Psoas muscle (tissue), 8 donors: ENCODE results near the gene GRAP2. TPM values are rescaled to one million over a fixed set of nuclear protein-coding genes. Genes with fewer than 3 reads are reported as not detected.

Source experiments
- ATAC-seq, 4 donors: fragments of 200-7000 bp; cut with Tn5 transposase; one replicate each; pipeline ENCODE4 v1.9.1; 2020; ENCODE audit warnings: moderate library complexity in 3 of 4, mild to moderate bottlenecking in 2 of 4
- DNase-seq, 2 donors: peaks; one replicate each; pipeline ENCODE4 v3.0.0-alpha.2; 2020
- H3K27ac ChIP-seq: fragments of 200-600 bp; one replicate; pipeline ENCODE4 v1.8.0; 2022
- H3K27me3 ChIP-seq, 3 donors: fragments of 200-600 bp in 1 of 3; one replicate each; pipeline versions ENCODE4 v1.6.1 to v1.8.0; 2013 to 2022; ENCODE audit warnings: low read length in 2 of 3, mild to moderate bottlenecking in 2 of 3, moderate library complexity in 1 of 3; ENCODE audit not compliant: insufficient read depth in 3 of 3
- H3K36me3 ChIP-seq, 2 donors: fragments of 200-600 bp in 1 of 2; one replicate each; pipeline versions ENCODE4 v1.6.1 to v1.8.0; 2013 to 2022; ENCODE audit warnings: low read depth in 1 of 2, mild to moderate bottlenecking in 1 of 2, moderate library complexity in 1 of 2; ENCODE audit not compliant: insufficient read depth in 1 of 2
- H3K4me1 ChIP-seq: fragments of 200-600 bp; one replicate; pipeline ENCODE4 v1.8.0; 2022
- H3K4me3 ChIP-seq: fragments of 200-600 bp; one replicate; pipeline ENCODE4 v1.8.0; 2022; ENCODE audit warnings: mild to moderate bottlenecking
- H3K9me3 ChIP-seq: fragments of 200-600 bp; one replicate; pipeline ENCODE4 v1.8.0; 2022
- WGBS, 3 donors: extraction: QIAGEN DNeasy Blood & Tissue Kit; methylation state at CpG; one replicate each; pipeline versions ENCODE4 v1.1.6 to v1.1.7; 2013; 5-methylcytosine and 5-hydroxymethylcytosine counted together
- intact Hi-C, 2 donors: fragments of 100-400 bp; cut with DNase I; formaldehyde crosslinking; loops; one replicate each; pipeline versions ENCODE4 v1.11.0 to v1.14.2; 2022
- polyA plus RNA-seq, 3 donors: library from polyadenylated mRNA; stranded (reverse); fragments of 200-250 nt; gene quantifications; one replicate each; pipeline ENCODE4 v1.2.3, GENCODE V29; 2013
- total RNA-seq, 4 donors: library from RNA; stranded (reverse); fragmentation: NEBNext Ultra II Directional in 2 of 4; extraction: Animal tissue kit (Norgen Biotek cat#: 25700) in 2 of 4; gene quantifications; one replicate each; pipeline versions ENCODE4 v1.2.1 to v1.2.4, GENCODE V29; 2021 to 2023
- TF ChIP-seq, protein P1 (sequence below): fragments of 200-600 bp; IDR thresholded peaks from one replicate; pipeline ENCODE4 v1.8.0; 2022; ENCODE audit warnings: antibody characterized with exemption
- donor health status: healthy with polysubstance abuse.
- donor health status: DM: no; HTN: no; CAD: no; lungs with moderate emphysema.
- donor health status: Bipolar disorder and iron deficiency.
- donor health status: healthy.
- donor health status: DM: yes; HTN: yes; CAD: no.
- donor health status: DM: no; HTN: no; CAD: no.
- donor health status: DM: no; HTN: no; CAD: no.
- donor health status: DM: yes; HTN: yes; CAD: no.

GRAP2 gene
- total and polyA plus RNA-seq, 7 donors, result 0.18 to 0.88 (median 0.33) TPM

DNA sequence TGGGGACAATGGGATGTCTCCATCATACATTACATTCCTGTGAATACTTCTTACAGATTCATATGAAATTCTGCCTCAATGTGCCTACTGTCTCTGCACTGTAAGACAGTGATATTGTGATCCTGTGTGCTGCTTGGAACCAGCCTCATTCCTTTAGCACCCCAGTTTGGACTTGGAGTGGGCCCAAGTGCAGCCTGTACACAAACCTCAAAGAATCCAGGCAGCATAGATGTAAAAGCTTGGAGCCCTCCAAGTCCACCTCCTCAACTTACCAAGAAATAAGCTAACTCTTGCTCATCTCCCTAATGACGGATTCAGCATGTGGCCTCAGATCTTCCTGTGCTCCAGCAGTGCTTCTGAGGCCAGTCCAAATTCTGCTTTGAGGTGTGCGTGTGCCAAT is 24.4 kb downstream of the GRAP2 start:
- no peak for ATAC-seq
- intact Hi-C loops, result no loop called here
- H3K27me3 ChIP-seq, result peaks cover 0 to 48% (median 17%) of the 10 kb centered on the region in 3 donors

DNA sequence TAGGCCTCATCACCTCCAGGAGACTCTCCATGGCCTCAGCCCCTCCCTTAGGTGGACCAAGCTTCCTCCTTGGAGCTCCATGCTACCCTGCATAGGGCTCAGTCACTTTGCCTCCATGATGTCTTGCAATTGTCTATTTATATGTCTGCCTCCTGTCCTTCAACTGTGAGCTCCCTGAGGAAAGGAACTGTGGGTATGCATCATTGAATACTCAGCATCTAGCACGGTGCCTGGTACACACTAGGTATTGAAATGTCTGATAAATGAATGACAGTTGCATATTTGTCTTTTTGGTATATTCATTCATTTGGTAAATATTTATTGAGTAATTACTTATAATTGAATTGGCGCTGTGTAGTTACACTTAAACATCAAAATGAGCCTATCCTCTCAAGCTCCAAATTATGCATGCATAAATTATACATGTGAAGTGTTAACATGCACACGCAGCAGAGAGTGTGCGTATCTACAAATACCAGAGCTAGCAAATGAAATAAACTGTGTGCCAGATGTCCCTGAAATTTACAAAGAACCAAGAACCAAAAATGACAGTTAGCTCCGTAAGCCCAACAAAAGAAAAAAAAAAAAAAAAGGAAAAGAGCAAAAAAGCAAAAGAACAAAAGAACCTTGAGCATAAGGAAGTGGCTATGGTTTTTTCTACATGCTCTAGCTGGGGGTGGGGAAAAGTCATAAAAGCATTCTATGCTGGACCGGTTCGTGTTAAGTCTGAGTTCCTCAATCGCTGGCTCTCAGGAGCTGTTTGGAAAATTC is 25.2 kb downstream of the GRAP2 start:
- peaks cover 1 to 56% (median 17%) of the 10 kb centered on the region in 3 donors for H3K27me3 ChIP-seq
- 61 to 75% (median 62%) methylated on average over 8 of the region's 8 CpGs for WGBS, 3 donors
- no peaks in the 10 kb centered on the region for H3K4me1 ChIP-seq
- H3K4me3 ChIP-seq, result no peak overlapping the region
- intact Hi-C loops, result no loop called here
- TF ChIP-seq, protein P1, sequence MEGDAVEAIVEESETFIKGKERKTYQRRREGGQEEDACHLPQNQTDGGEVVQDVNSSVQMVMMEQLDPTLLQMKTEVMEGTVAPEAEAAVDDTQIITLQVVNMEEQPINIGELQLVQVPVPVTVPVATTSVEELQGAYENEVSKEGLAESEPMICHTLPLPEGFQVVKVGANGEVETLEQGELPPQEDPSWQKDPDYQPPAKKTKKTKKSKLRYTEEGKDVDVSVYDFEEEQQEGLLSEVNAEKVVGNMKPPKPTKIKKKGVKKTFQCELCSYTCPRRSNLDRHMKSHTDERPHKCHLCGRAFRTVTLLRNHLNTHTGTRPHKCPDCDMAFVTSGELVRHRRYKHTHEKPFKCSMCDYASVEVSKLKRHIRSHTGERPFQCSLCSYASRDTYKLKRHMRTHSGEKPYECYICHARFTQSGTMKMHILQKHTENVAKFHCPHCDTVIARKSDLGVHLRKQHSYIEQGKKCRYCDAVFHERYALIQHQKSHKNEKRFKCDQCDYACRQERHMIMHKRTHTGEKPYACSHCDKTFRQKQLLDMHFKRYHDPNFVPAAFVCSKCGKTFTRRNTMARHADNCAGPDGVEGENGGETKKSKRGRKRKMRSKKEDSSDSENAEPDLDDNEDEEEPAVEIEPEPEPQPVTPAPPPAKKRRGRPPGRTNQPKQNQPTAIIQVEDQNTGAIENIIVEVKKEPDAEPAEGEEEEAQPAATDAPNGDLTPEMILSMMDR, result no peak
- ATAC-seq, result no peak
- no peak overlapping the region for H3K27ac ChIP-seq
- no peak for DNase-seq
- H3K9me3 ChIP-seq, result no peaks in the 10 kb centered on the region
- H3K36me3 ChIP-seq, result no peaks in the 10 kb centered on the region

More for the DNA sequence above, 24.4 kb downstream of the GRAP2 start:
- DNase-seq, result no peak
- no peak overlapping the region for H3K4me3 ChIP-seq
- H3K36me3 ChIP-seq, result no peaks in the 10 kb centered on the region
- H3K4me1 ChIP-seq, result no peaks in the 10 kb centered on the region
- H3K9me3 ChIP-seq, result no peaks in the 10 kb centered on the region
- no peak overlapping the region for H3K27ac ChIP-seq
- TF ChIP-seq, protein P1, result no peak
- whole genome bisulfite sequencing, 3 donors, result 51 to 75% (median 61%) methylated on average over 2 of the region's 2 CpGs

DNA sequence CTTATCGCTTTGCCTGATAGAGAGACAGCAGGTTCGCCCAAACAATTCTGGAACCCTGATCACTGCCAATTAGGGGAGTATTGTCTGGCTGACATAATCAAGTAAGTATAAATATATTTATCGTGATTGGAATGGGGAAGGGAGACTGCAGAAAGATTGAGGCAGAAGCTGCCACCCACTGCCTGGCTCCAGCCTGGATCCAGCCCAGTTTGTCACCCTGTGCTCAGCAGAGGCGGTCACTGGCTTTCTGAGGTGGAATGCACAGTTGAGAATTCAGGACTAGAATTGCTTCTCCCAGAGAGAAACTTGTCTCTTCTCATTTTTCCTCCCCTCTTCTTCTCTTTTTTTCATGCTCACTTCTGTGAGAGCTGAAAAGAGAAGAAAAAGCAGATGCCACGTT is 25.9 kb downstream of the GRAP2 start:
- H3K27ac ChIP-seq, result no peak overlapping the region
- no peak for ATAC-seq
- intact Hi-C loops, result no loop called here
- H3K27me3 ChIP-seq, result peaks cover 3 to 58% (median 17%) of the 10 kb centered on the region in 3 donors
- no peak for DNase-seq
- H3K4me3 ChIP-seq, result no peak overlapping the region
- no peaks in the 10 kb centered on the region for H3K4me1 ChIP-seq
- H3K36me3 ChIP-seq, result no peaks in the 10 kb centered on the region
- 55 to 69% (median 63%) methylated on average over 5 of the region's 5 CpGs for WGBS, 3 donors
- no peaks in the 10 kb centered on the region for H3K9me3 ChIP-seq
- TF ChIP-seq, protein P1, result no peak

DNA sequence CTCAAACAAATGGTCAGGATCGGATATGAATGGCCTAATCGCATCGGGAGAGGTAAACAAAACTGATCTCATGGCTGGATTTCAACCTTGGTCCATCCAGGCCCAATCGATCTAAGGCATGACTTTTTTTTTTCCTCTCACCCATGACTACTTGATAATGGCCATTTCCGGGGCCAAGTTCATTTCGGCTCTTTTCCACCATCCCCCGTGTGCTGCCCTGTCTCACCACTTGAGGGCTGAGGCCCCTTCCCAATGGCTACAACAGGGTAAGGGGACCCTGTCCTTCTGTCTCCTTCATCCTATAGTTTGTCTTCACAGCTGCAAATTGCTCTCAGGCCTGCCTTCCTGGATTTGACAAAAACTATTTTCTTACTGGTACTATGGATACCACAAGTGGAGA is 26.7 kb downstream of the GRAP2 start:
- intact Hi-C loops, result no loop called here
- Histone ChIP-seq H3K36me3 (no peaks in the 10 kb centered on the region), H3K27ac (no peak overlapping the region), H3K4me3 (no peak overlapping the region), H3K27me3 (peaks cover 3 to 59% (median 17%) of the 10 kb centered on the region in 3 donors), H3K9me3 (no peaks in the 10 kb centered on the region), H3K4me1 (no peaks in the 10 kb centered on the region)
- WGBS, 3 donors, result 25 to 40% (median 29%) methylated on average over 7 of the region's 7 CpGs
- DNase-seq (no peak), ATAC-seq (no peak)
- TF ChIP-seq, protein P1, result no peak
